ENCODE data around the gene MRPS24.
"Not testable (repeated sequence)": the region's sequence is repeated elsewhere in the genome, so short reads cannot be mapped to it uniquely, and the experiment has no call there.

The MRPS24 gene

GRCh38 chr7:43838201-43838658 is 31.1 kb downstream of the MRPS24 start:
- DNase-seq (ENCODE audit: low read depth), result no peak

GRCh38 chr7:43834463-43835251 is 34.7 kb downstream of the MRPS24 start:
- DNase-seq (ENCODE audit: low read depth), result no peak

GRCh38 chr7:43830917-43831316 is 38.4 kb downstream of the MRPS24 start:
- DNase-seq (ENCODE audit: low read depth), result not testable (repeated sequence)

GRCh38 chr7:43825391-43825808 is 43.9 kb downstream of the MRPS24 start:
- no peak for DNase-seq (ENCODE audit: low read depth)

- no peak for DNase-seq (ENCODE audit: low read depth)
Observed at GRCh38 chr7:43824963-43825362, 44.4 kb downstream of the MRPS24 start.

- DNase-seq (ENCODE audit: low read depth), result not testable (repeated sequence)
Observed at GRCh38 chr7:43824513-43824912, 44.8 kb downstream of the MRPS24 start.

GRCh38 chr7:43823941-43824340 is 45.4 kb downstream of the MRPS24 start:
- no peak for DNase-seq (ENCODE audit: low read depth)

- DNase-seq (ENCODE audit: low read depth), result not testable (repeated sequence)
Observed at GRCh38 chr7:43823425-43823824, 45.9 kb downstream of the MRPS24 start.
